Measurements from ENCODE around the gene GSTO2.

DNA sequence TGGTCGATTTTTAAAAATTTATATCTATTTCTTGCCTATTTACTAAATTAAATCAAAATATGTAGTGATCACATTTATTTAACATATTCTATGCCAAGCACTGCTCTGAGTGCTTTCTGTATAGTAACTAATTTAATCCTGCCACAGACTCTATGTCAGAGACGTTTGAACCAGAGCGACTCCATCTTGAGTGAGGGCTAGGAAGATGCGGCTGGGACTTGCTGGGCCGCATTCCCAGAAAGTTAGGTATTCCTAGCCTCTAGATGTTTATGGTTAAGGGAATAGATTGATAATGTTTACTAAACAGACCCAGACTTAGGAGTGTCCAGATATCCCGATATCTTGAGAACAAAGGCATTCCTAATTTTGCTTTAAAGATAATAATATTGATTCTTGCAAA lies 17.5 kb upstream of the GSTO2 start:
- TF ChIP-seq CTCF (IDR thresholded peaks at IDR 0.05) (no peak), POLR2A (IDR thresholded peaks at IDR 0.05) (no peak)
